Measurements from ENCODE around the gene DPP9.

Gene DPP9

DNA sequence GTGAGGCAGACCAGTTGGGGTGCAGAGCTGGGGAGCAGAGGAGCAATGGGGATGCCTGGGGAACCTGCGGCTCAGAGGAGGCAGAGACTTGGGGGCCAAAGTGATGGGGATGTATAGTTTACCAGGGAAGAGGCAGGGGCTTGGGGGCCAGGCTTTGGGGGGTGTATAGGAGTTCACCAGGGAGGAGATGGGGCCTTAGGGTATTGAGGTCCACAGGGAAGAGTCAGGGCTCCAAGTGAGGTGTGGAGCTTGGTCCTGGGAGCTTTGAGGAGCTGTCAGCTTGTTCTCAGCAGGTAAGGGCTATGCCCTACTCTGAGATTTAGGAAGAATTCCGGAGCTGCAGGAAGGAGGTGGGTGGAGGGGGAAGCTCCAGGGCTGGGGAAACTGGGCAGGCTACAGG is 73.5 kb downstream of the DPP9 start:
- Mint-ChIP-seq H3K9me3 (no peaks in the 10 kb centered on the region), H3K36me3 (ENCODE audit: insufficient read depth) (peaks cover 24% of the 10 kb centered on the region), H3K4me1 (no peaks in the 10 kb centered on the region), H3K27ac (ENCODE audit: low read depth) (peak overlapping the region; percentile 50), H3K27me3 (no peaks in the 10 kb centered on the region), H3K4me3 (no peak overlapping the region)
- no peak for DNase-seq (ENCODE audit: low spot score in 2 of 2)
- no peak for ATAC-seq (replicated peaks; ENCODE audit: extremely low read depth, poor library complexity, severe bottlenecking)

- H3K9me3 Mint-ChIP-seq: no peaks in the 10 kb centered on the region
- H3K27me3 Mint-ChIP-seq: no peaks in the 10 kb centered on the region
- H3K4me1 Mint-ChIP-seq: no peaks in the 10 kb centered on the region
- ATAC-seq (replicated peaks; ENCODE audit: extremely low read depth, poor library complexity, severe bottlenecking) (no peak), DNase-seq (ENCODE audit: low spot score in 2 of 2) (no peak)
- peak overlapping the region; percentile 50 for H3K27ac Mint-ChIP-seq (ENCODE audit: low read depth)
- no peak overlapping the region for H3K4me3 Mint-ChIP-seq
- H3K36me3 Mint-ChIP-seq (ENCODE audit: insufficient read depth): peaks cover 20% of the 10 kb centered on the region
Measured at GRCh38 chr19:4649392-4650047, 74.1 kb downstream of the DPP9 start.

GRCh38 chr19:4647676-4648644 is 75.7 kb downstream of the DPP9 start:
- Mint-ChIP-seq H3K9me3 (no peaks in the 10 kb centered on the region), H3K4me1 (no peaks in the 10 kb centered on the region), H3K27ac (ENCODE audit: low read depth) (no peak overlapping the region), H3K4me3 (no peak overlapping the region), H3K27me3 (no peaks in the 10 kb centered on the region), H3K36me3 (ENCODE audit: insufficient read depth) (peaks cover 20% of the 10 kb centered on the region)
- no peak for ATAC-seq (replicated peaks; ENCODE audit: extremely low read depth, poor library complexity, severe bottlenecking)
- no peak for DNase-seq (ENCODE audit: low spot score in 2 of 2)

- no peak overlapping the region for H3K4me3 Mint-ChIP-seq
- ATAC-seq (replicated peaks; ENCODE audit: extremely low read depth, poor library complexity, severe bottlenecking) (no peak), DNase-seq (ENCODE audit: low spot score in 2 of 2) (no peak)
- no peaks in the 10 kb centered on the region for H3K9me3 Mint-ChIP-seq
- no peaks in the 10 kb centered on the region for H3K27me3 Mint-ChIP-seq
- peaks cover 18% of the 10 kb centered on the region for H3K36me3 Mint-ChIP-seq (ENCODE audit: insufficient read depth)
- peaks cover under 1% of the 10 kb centered on the region for H3K4me1 Mint-ChIP-seq
- peak overlapping the region; percentile 67 for H3K27ac Mint-ChIP-seq (ENCODE audit: low read depth)
Measured at GRCh38 chr19:4645718-4646117, 77.9 kb downstream of the DPP9 start.

GRCh38 chr19:4642625-4643024 is 81.0 kb downstream of the DPP9 start:
- no peak overlapping the region for H3K27ac Mint-ChIP-seq (ENCODE audit: low read depth)
- peaks cover 20% of the 10 kb centered on the region for H3K4me1 Mint-ChIP-seq
- no peak overlapping the region for H3K4me3 Mint-ChIP-seq
- ATAC-seq (replicated peaks; ENCODE audit: extremely low read depth, poor library complexity, severe bottlenecking) (no peak), DNase-seq (ENCODE audit: low spot score in 2 of 2) (no peak)
- no peaks in the 10 kb centered on the region for H3K27me3 Mint-ChIP-seq
- peaks cover 9% of the 10 kb centered on the region for H3K36me3 Mint-ChIP-seq (ENCODE audit: insufficient read depth)
- H3K9me3 Mint-ChIP-seq: no peaks in the 10 kb centered on the region

DNA sequence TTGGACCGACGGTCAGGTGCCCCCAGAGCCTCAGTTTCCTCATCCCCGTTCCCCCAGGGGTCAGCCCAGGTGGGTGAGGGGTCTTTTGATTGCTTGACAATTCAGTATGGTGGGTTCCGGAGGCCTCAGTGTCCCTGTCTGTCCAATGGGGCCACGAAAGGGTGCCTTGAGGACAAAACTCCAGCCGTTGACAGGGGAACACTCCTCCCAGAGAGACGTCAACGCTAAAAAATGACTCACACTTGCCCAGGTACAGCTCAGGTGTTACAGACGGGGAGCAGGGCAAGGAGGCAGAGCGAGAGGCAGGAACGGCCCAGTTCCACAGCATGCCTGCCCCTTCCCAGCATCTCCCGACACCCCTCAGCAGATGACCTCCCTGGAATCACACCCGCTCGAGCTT is 82.5 kb downstream of the DPP9 start:
- Mint-ChIP-seq H3K27me3 (no peaks in the 10 kb centered on the region), H3K4me3 (no peak overlapping the region), H3K27ac (ENCODE audit: low read depth) (peak overlapping the region; percentile 68), H3K36me3 (ENCODE audit: insufficient read depth) (peaks cover under 1% of the 10 kb centered on the region), H3K4me1 (peaks cover 20% of the 10 kb centered on the region), H3K9me3 (no peaks in the 10 kb centered on the region)
- no peak for ATAC-seq (replicated peaks; ENCODE audit: extremely low read depth, poor library complexity, severe bottlenecking)
- DNase-seq (ENCODE audit: low spot score in 2 of 2): no peak

DNA sequence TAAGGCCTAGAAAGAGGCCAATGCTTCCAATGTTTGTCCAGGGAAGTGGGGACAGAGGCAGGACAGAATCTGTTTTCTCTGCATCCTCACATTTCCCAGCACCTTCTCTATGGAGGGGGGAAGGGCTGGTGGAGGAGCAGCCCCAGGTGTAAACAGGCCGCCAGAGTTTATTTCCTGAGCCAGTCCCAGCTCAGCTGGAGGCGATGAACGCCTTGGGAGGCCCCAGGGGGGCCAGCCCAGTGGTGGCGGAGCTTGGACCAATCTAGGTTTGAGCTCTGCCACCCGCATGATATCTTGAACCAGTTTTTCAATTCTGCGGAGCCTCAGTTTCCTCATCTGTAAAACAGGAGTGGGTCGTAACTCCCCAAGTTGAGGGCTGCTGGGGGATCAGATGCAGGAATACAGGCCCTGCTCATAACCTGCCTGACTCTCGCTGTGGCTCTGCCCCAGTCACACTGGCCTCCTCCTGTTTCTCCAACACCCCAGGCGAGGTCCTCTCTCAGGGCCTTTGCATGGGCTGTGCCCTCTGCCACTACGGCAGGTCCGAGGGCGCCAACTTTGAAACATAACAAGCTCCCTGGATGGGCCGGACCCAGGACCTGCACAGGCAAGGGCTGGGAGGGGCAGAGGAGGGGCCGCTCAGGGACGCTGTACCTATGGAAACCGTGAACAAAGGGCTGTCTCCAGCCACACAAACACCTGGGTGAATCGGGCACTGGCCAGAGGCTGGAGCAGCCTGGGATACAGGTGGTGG is 83.2 kb downstream of the DPP9 start:
- peak overlapping the region; percentile 68 for H3K27ac Mint-ChIP-seq (ENCODE audit: low read depth)

GRCh38 chr19:4639531-4640246 is 84.0 kb downstream of the DPP9 start:
- peak overlapping the region; percentile 96 for H3K4me3 Mint-ChIP-seq
- ATAC-seq (replicated peaks; ENCODE audit: extremely low read depth, poor library complexity, severe bottlenecking) (no peak), DNase-seq (ENCODE audit: low spot score in 2 of 2) (no peak)
- no peaks in the 10 kb centered on the region for H3K36me3 Mint-ChIP-seq (ENCODE audit: insufficient read depth)
- H3K9me3 Mint-ChIP-seq: no peaks in the 10 kb centered on the region
- H3K27me3 Mint-ChIP-seq: no peaks in the 10 kb centered on the region
- peaks cover 20% of the 10 kb centered on the region for H3K4me1 Mint-ChIP-seq
- peak overlapping the region; percentile 99 for H3K27ac Mint-ChIP-seq (ENCODE audit: low read depth)

More for the DNA sequence above, 83.2 kb downstream of the DPP9 start:
- H3K4me1 Mint-ChIP-seq: peaks cover 20% of the 10 kb centered on the region
- H3K36me3 Mint-ChIP-seq (ENCODE audit: insufficient read depth): no peaks in the 10 kb centered on the region
- ATAC-seq (replicated peaks; ENCODE audit: extremely low read depth, poor library complexity, severe bottlenecking): no peak
- DNase-seq (ENCODE audit: low spot score in 2 of 2): no peak
- H3K9me3 Mint-ChIP-seq: no peaks in the 10 kb centered on the region
- H3K27me3 Mint-ChIP-seq: no peaks in the 10 kb centered on the region
- peak overlapping the region; percentile 96 for H3K4me3 Mint-ChIP-seq

- DNase-seq (ENCODE audit: low spot score in 2 of 2) (peak; percentile 97 to 98), ATAC-seq (replicated peaks; ENCODE audit: extremely low read depth, poor library complexity, severe bottlenecking) (peak; percentile 94)
- Mint-ChIP-seq H3K27me3 (no peaks in the 10 kb centered on the region), H3K4me3 (peak within 1 kb of the TSS; percentile 96), H3K36me3 (ENCODE audit: insufficient read depth) (no peaks in the 10 kb centered on the region), H3K9me3 (no peaks in the 10 kb centered on the region), H3K4me1 (peaks cover 20% of the 10 kb centered on the region), H3K27ac (ENCODE audit: low read depth) (peak within 1 kb of the TSS; percentile 99)
Measured at GRCh38 chr19:4638828-4639530, 84.7 kb downstream of the DPP9 start, which contains the start of gene TNFAIP8L1. Gene TNFAIP8L1, plus strand, starts transcription at chr19:4639516. Its CDS starts 12,354 bp downstream, at chr19:4651870.

- H3K36me3 Mint-ChIP-seq (ENCODE audit: insufficient read depth): no peaks in the 10 kb centered on the region
- H3K4me3 Mint-ChIP-seq: peak overlapping the region; percentile 96
- peaks cover 24% of the 10 kb centered on the region for H3K4me1 Mint-ChIP-seq
- peak overlapping the region; percentile 99 for H3K27ac Mint-ChIP-seq (ENCODE audit: low read depth)
- H3K9me3 Mint-ChIP-seq: no peaks in the 10 kb centered on the region
- no peak for ATAC-seq (replicated peaks; ENCODE audit: extremely low read depth, poor library complexity, severe bottlenecking)
- no peak for DNase-seq (ENCODE audit: low spot score in 2 of 2)
- H3K27me3 Mint-ChIP-seq: no peaks in the 10 kb centered on the region
Measured at GRCh38 chr19:4638317-4638716, 85.3 kb downstream of the DPP9 start.

DNA sequence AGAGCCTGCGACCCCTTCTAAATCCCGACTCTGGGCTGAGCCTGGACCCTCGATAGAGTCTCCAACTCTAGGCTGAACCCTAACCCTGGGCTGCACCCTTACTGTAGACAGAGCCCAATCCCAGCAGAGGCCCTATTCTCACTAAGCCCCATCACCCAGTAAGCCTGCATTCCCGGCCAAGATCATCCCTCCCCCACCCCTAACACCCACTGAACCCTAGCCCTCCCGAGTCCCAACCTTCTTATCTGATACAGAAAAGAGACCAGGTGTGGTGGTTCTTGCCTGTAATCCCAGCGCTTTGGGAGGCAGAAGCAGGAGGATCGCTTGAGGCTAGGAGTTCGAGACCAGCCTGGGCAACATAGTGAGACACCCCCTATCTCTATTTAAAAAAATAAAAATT is 86.9 kb downstream of the DPP9 start:
- peak overlapping the region; percentile 48 for H3K4me3 Mint-ChIP-seq

More for the DNA sequence above, 86.9 kb downstream of the DPP9 start:
- Mint-ChIP-seq H3K27me3 (no peaks in the 10 kb centered on the region), H3K9me3 (no peaks in the 10 kb centered on the region), H3K27ac (ENCODE audit: low read depth) (peak overlapping the region; percentile 16), H3K36me3 (ENCODE audit: insufficient read depth) (no peaks in the 10 kb centered on the region), H3K4me1 (peaks cover 26% of the 10 kb centered on the region)
- DNase-seq (ENCODE audit: low spot score in 2 of 2) (no peak), ATAC-seq (replicated peaks; ENCODE audit: extremely low read depth, poor library complexity, severe bottlenecking) (no peak)

Data from central memory CD8-positive, alpha-beta T cell (primary cell).